ENCODE measurements around the gene SNRNP27.
"Not testable (repeated sequence)": the region's sequence is repeated elsewhere in the genome, so short reads cannot be mapped to it uniquely, and the experiment has no call there.

SNRNP27 gene

DNA sequence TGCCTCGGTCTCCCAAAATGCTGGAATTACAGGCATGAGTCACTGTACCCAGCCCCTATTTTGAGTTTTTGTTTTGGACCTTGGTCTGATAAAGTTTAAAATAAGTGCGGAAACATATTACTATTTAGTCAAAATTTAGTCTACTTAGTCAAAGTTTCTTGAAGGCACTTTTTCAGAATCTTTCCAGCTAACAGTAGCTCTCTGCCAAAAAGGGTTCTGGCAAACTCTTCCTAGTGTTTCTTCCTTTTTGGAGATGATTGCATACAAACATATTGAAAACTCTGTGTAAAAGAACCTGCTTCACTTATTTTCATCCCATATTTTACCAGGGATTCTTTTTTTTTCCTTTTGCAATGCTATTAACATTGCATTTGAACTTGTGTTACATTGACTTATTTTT lies 35.5 kb upstream of the SNRNP27 start:
- TF ChIP-seq, protein P1, sequence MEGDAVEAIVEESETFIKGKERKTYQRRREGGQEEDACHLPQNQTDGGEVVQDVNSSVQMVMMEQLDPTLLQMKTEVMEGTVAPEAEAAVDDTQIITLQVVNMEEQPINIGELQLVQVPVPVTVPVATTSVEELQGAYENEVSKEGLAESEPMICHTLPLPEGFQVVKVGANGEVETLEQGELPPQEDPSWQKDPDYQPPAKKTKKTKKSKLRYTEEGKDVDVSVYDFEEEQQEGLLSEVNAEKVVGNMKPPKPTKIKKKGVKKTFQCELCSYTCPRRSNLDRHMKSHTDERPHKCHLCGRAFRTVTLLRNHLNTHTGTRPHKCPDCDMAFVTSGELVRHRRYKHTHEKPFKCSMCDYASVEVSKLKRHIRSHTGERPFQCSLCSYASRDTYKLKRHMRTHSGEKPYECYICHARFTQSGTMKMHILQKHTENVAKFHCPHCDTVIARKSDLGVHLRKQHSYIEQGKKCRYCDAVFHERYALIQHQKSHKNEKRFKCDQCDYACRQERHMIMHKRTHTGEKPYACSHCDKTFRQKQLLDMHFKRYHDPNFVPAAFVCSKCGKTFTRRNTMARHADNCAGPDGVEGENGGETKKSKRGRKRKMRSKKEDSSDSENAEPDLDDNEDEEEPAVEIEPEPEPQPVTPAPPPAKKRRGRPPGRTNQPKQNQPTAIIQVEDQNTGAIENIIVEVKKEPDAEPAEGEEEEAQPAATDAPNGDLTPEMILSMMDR (IDR thresholded peaks at IDR 0.05; ENCODE audit: low read depth, low read length) = no peak
- no peak for DNase-seq (ENCODE audit: extremely low read depth, low read depth)

DNA sequence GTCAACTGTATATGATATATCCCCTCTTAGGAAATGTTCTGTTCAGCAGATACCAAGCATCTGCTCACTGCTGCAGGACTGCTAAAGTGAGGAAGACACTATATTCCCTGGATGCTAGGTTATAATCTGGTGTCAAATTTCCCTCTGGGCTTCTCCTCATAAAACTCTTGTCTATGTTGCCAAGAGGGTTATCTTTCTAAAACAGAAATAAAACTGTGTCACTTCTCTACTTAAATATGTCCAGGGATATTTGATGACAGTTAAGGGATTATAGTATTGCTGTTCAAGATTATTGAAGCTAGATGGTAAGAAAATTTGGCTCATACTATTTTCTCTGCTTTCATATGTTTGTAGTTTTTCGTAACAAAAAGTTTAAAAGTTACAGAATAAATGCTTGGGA lies 30.5 kb upstream of the SNRNP27 start:
- no peak for DNase-seq (ENCODE audit: extremely low read depth, low read depth)
- TF ChIP-seq, protein P1 (IDR thresholded peaks at IDR 0.05; ENCODE audit: low read depth, low read length) = no peak

DNA sequence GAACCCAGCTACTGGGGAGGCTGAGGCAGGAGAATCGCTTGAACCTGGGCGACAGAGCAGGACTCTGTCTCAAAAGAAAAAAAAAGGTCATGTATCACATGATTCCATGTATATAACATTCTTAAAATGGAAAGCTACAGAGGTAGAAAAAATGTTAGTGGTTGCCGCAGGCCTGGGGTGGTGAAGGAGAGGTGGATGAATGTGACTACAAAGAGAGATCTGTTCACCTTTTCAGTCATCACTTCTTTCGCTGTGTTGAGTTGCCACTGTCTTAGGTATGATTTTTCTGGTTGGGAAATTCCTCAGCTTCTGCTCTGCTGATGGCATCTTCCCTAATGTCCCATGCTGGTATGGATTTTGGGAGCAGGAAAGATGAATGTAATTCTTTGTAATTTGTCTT lies 5.3 kb upstream of the SNRNP27 start:
- TF ChIP-seq, protein P1 (IDR thresholded peaks at IDR 0.05; ENCODE audit: low read depth, low read length) = no peak

DNA sequence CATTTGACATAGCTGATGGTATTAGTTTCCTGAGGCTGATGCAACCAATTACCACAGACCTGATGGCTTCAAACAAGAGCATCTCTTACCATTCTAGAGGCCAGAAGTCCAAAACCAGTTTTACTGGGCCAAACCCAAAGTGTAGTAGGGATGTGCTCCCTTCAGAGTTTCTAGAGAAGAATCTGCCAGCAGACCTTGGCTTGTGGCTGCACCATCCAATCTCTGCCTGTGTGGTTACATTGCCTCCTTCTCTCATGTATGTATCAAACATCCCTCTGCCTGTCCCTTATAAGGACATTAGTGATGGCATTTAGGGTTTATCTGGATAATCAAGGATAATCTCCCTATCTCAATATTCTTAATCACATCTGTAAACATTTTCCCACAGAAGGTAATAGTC lies 4.5 kb upstream of the SNRNP27 start:
- DNase-seq (ENCODE audit: extremely low read depth, low read depth) = no peak
- TF ChIP-seq, protein P1 (IDR thresholded peaks at IDR 0.05; ENCODE audit: low read depth, low read length) = no peak

More for the DNA sequence above, 5.3 kb upstream of the SNRNP27 start:
- no peak for DNase-seq (ENCODE audit: extremely low read depth, low read depth)

DNA sequence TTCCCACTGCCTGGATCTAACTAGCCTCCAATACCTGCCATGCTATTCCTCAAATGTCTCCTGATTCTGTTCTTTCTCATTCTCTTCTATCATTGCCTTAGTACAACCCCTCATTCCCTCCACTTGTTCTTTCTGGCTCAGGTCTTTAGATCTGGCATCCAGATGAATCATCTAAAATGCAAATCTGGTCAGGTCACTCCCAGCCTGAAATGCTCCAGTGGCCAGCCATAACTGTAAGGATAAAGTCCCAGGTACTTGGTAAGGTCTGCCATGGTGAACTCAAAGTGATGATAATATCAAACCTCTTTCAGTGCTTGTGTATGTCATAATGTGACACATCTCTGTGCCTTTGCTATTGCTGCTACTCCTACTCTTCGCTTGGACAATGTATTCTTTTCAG lies 2.9 kb upstream of the SNRNP27 start:
- no peak for DNase-seq (ENCODE audit: extremely low read depth, low read depth)
- TF ChIP-seq, protein P1 (IDR thresholded peaks at IDR 0.05; ENCODE audit: low read depth, low read length) = no peak

DNA sequence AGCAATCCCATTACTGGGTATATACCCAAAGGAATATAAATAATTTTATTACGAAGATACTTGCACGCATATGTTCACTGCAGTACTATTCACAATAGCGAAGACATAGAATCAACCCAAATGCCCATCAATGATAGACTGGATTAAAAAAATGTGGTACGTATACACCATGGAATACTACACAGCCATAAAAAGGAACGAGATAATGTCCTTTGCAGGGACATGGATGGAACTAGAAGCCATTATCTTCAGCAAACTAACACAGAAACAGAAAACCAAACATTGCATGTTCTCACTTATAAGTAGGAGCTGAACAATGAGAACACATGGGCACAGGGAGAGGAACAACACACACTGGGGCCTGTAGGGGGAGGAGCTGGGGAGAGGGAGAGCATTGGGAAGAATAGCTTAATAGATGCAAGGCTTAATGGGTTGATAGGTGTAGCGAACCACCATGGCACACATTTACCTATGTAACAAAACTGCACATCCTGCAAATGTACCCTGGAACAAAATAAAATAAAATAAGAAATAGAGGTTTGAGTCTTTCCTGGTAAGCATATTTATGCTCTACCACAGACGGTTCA lies 825 bp upstream of the SNRNP27 start:
- not testable (repeated sequence) for DNase-seq (ENCODE audit: extremely low read depth, low read depth)

DNA sequence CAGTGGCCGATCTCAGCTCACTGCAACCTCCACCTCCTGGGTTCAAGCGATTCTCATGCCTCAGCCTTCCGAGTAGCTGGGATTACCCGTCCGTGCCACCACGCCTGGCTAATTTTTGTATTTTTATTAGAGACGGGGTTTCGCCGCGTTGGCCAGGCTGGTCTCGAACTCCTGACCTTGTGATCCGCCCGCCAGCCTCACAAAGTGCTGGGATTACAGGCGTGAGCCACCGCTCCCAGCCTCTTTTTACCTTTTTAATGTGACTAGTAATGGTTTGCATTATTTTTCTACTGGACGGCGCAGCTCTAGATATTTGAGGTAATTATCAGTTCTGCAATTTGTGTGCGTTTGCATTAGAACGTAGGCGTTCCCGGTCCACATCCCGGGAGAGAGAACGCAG lies 981 bp downstream of the SNRNP27 start:
- DNase-seq (ENCODE audit: extremely low read depth, low read depth) = not testable (repeated sequence)

DNA sequence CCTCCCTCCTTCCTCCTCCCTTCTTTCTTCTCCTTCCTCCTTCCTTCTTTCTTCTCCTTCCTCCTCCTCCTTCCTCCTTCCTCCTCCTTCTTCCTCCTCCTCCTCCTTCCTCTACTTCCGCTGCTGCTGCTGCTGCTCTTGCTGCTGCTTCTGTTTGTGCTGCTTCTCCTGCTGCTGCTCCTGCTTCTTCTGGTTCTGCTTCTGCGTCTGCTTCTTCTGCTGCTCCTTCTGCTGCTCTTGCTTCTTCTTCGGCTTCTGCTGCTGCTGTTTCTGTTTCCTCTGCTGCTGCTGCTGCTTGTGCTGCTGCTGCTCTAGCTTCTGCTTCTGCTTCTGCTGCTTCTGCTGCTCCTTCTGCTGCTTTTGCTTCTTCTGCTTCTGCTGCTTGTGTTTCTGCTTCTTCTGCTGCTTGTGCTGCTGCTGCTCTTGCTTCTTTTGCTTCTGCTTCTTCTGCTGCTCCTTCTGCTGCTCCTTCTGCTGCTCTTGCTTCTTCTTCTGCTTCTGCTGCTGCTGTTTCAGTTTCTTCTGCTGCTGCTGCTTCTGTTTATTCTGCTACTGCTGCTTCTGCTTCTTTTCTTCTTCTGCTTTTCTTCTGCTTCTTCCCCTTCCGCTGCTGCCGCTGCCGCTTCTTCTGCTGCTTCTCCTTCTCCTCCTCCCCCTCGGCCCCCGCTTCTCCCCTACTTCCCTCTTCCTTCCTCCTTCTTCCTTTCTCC lies 8.6 kb downstream of the SNRNP27 start:
- TF ChIP-seq, protein P1 (IDR thresholded peaks at IDR 0.05; ENCODE audit: low read depth, low read length) = no peak
- no peak for DNase-seq (ENCODE audit: extremely low read depth, low read depth)

Data from AG09319 (cell line).